Liver (tissue), 9 donors: ENCODE measurements around the gene UBXN11. TPM values are rescaled to one million over a fixed set of nuclear protein-coding genes. Genes with fewer than 3 reads are reported as not detected.

ENCODE experiments used
- DNase-seq: peaks from one replicate; pipeline ENCODE4 v3.0.0-alpha.2; 2017; ENCODE audit warnings: low spot score
- H3K27ac ChIP-seq, 2 donors: one replicate each; pipeline ENCODE4 v1.7.0; 2013; ENCODE audit warnings: inconsistent platforms in 2 of 2, low read length in 2 of 2, control low read depth in 1 of 2, low read depth in 1 of 2, mild to moderate bottlenecking in 1 of 2
- H3K27me3 ChIP-seq, 4 donors: one replicate each; pipeline versions ENCODE4 v1.6.1 to v1.7.0; 2013; ENCODE audit warnings: low read length in 3 of 4, inconsistent platforms in 1 of 4, mild to moderate bottlenecking in 1 of 4, moderate library complexity in 1 of 4; ENCODE audit not compliant: control insufficient read depth in 4 of 4, insufficient read depth in 4 of 4
- H3K36me3 ChIP-seq, 4 donors: one replicate each; pipeline versions ENCODE4 v1.6.1 to v1.7.0; 2013; ENCODE audit warnings: low read length in 3 of 4, mild to moderate bottlenecking in 3 of 4, low read depth in 1 of 4, moderate library complexity in 1 of 4; ENCODE audit not compliant: control insufficient read depth in 4 of 4, insufficient read depth in 3 of 4
- H3K4me1 ChIP-seq, 4 donors: one replicate each; pipeline versions ENCODE4 v1.6.1 to v1.7.0; 2013; ENCODE audit warnings: low read length in 3 of 4, mild to moderate bottlenecking in 3 of 4, moderate library complexity in 1 of 4; ENCODE audit not compliant: control insufficient read depth in 4 of 4, insufficient read depth in 4 of 4
- H3K4me3 ChIP-seq, 3 donors: one replicate each; pipeline versions ENCODE4 v1.6.1 to v1.7.0; 2013; ENCODE audit warnings: low read length in 3 of 3, control low read depth in 1 of 3, low read depth in 1 of 3, mild to moderate bottlenecking in 1 of 3
- H3K9ac ChIP-seq, 2 donors: one replicate each; pipeline ENCODE4 v1.7.0; 2013; ENCODE audit warnings: low read length in 2 of 2, mild to moderate bottlenecking in 2 of 2, moderate library complexity in 2 of 2, control low read depth in 1 of 2, low read depth in 1 of 2
- H3K9me3 ChIP-seq, 4 donors: one replicate each; pipeline versions ENCODE4 v1.6.1 to v1.7.0; 2013; ENCODE audit warnings: low read length in 3 of 4; ENCODE audit not compliant: control insufficient read depth in 4 of 4
- ATF3 ChIP-seq: IDR thresholded peaks from 2 replicates; pipeline ENCODE4 v1.6.1; 2016; ENCODE audit warnings: antibody characterized with exemption
- CTCF ChIP-seq: fragments of 150-350 bp; IDR thresholded peaks from 2 replicates; pipeline ENCODE4 v1.5.1; 2017; ENCODE audit warnings: improper control_type of control experiment, low read depth, low read length; ENCODE audit not compliant: missing input control
- EGR1 ChIP-seq, 2 donors: IDR thresholded peaks; 2 replicates each; pipeline ENCODE4 v1.6.1; 2016 to 2018; ENCODE audit warnings: antibody characterized with exemption in 2 of 2, low read depth in 2 of 2
- FOXA1 ChIP-seq: IDR thresholded peaks from 2 replicates; pipeline ENCODE4 v1.6.1; 2016; ENCODE audit warnings: antibody characterized with exemption
- FOXA2 ChIP-seq: IDR thresholded peaks from 2 replicates; pipeline ENCODE4 v1.6.1; 2016; ENCODE audit warnings: antibody characterized with exemption
- GABPA ChIP-seq, 2 donors: IDR thresholded peaks in 1 of 2; conservative IDR thresholded peaks in 1 of 2; 2 replicates each; pipeline ENCODE4 v1.6.1; 2016; ENCODE audit warnings: antibody characterized with exemption in 2 of 2, mild to moderate bottlenecking in 1 of 2, moderate library complexity in 1 of 2
- HNF4A ChIP-seq, 2 donors: conservative IDR thresholded peaks; 2 replicates each; pipeline ENCODE4 v1.6.1; 2016; ENCODE audit warnings: antibody characterized with exemption in 2 of 2, mild to moderate bottlenecking in 2 of 2
- HNF4G ChIP-seq: IDR thresholded peaks from 2 replicates; pipeline ENCODE4 v1.6.1; 2016; ENCODE audit warnings: antibody characterized with exemption
- JUND ChIP-seq, 2 donors: IDR thresholded peaks; 2 replicates each; pipeline ENCODE4 v1.6.1; 2016; ENCODE audit warnings: antibody characterized with exemption in 2 of 2
- MAX ChIP-seq: IDR thresholded peaks from 2 replicates; pipeline ENCODE4 v1.6.1; 2016; ENCODE audit warnings: antibody characterized with exemption
- NR2F2 ChIP-seq: IDR thresholded peaks from 2 replicates; pipeline ENCODE4 v1.6.1; 2016; ENCODE audit warnings: antibody characterized with exemption
- RAD21 ChIP-seq, 2 donors: IDR thresholded peaks; 2 replicates each; pipeline ENCODE4 v1.6.1; 2016; ENCODE audit warnings: antibody characterized with exemption in 2 of 2, mild to moderate bottlenecking in 2 of 2
- REST ChIP-seq: IDR thresholded peaks from 2 replicates; pipeline ENCODE4 v1.6.1; 2016; ENCODE audit warnings: antibody characterized with exemption, mild to moderate bottlenecking
- TAF1 ChIP-seq: conservative IDR thresholded peaks from 2 replicates; pipeline ENCODE4 v1.6.1; 2016; ENCODE audit warnings: antibody characterized with exemption, mild to moderate bottlenecking
- YY1 ChIP-seq: IDR thresholded peaks from 2 replicates; pipeline ENCODE4 v1.6.1; 2016; ENCODE audit warnings: antibody characterized with exemption, mild to moderate bottlenecking
- ZBTB33 ChIP-seq: IDR thresholded peaks from 2 replicates; pipeline ENCODE4 v1.6.1; 2016; ENCODE audit warnings: antibody characterized with exemption
- WGBS: extraction: QIAGEN DNeasy Blood & Tissue Kit; methylation state at CpG from one replicate; pipeline ENCODE4 v1.1.7; 2013; 5-methylcytosine and 5-hydroxymethylcytosine counted together
- polyA plus RNA-seq, 2 donors: library from polyadenylated mRNA; stranded (reverse) in 1 of 2; unstranded in 1 of 2; fragments of 200-250 nt in 1 of 2; fragments of >200 nt in 1 of 2; fragmentation: Nextera tagmentation in 1 of 2; extraction: Ambion mirVana in 1 of 2; gene quantifications; one replicate each; pipeline versions ENCODE4 v1.2.1 to v1.2.3, GENCODE V29; 2013 to 2015
- total RNA-seq, 2 donors: library from RNA; depleted of rRNA; stranded (reverse); fragments of >200 nt; gene quantifications; one replicate each; pipeline ENCODE4 v1.2.3, GENCODE V29; 2014
- donor health status: healthy.
- donor health status: healthy.
- donor health status: healthy.
- donor health status: healthy.
- donor health status: healthy.

Gene UBXN11
- total and polyA plus RNA-seq, 4 donors = 3.0 to 9.5 (median 7.3) TPM

GRCh38 chr1:26353210-26353859 is 46.9 kb upstream of the UBXN11 start:
- no peaks in the 10 kb centered on the region for H3K36me3 ChIP-seq

GRCh38 chr1:26352338-26352679 is 45.9 kb upstream of the UBXN11 start:
- Histone ChIP-seq H3K27ac (no peak overlapping the region), H3K27me3 (no peaks in the 10 kb centered on the region), H3K4me1 (no peaks in the 10 kb centered on the region), H3K9me3 (no peaks in the 10 kb centered on the region), H3K36me3 (no peaks in the 10 kb centered on the region), H3K9ac (no peak overlapping the region), H3K4me3 (no peak overlapping the region)
- no peak for DNase-seq
- WGBS = 95% methylated on average over 5 of the region's 5 CpGs
- no peak for TF ChIP-seq NR2F2
- no peak for TF ChIP-seq HNF4A (conservative IDR thresholded peaks at IDR 0.05)
- TF ChIP-seq TAF1 = no peak
- TF ChIP-seq JUND (IDR thresholded peaks at IDR 0.05) = no peak
- TF ChIP-seq FOXA2 = no peak
- no peak for TF ChIP-seq ZBTB33
- no peak for TF ChIP-seq YY1

More at GRCh38 chr1:26353210-26353859, 46.9 kb upstream of the UBXN11 start:
- H3K9ac ChIP-seq = no peak overlapping the region
- H3K27ac ChIP-seq = no peak overlapping the region
- no peak overlapping the region for H3K4me3 ChIP-seq
- H3K27me3 ChIP-seq = no peaks in the 10 kb centered on the region
- WGBS = 92% methylated on average over 4 of the region's 4 CpGs
- no peak for DNase-seq
- no peak for TF ChIP-seq FOXA1
- no peak for TF ChIP-seq ATF3
- TF ChIP-seq NR2F2 = no peak
- TF ChIP-seq ZBTB33 = no peak
- no peak for TF ChIP-seq HNF4A (conservative IDR thresholded peaks at IDR 0.05)
- no peak for TF ChIP-seq GABPA (IDR thresholded peaks at IDR 0.05 in 1 of 2, conservative IDR thresholded peaks at IDR 0.05 in 1 of 2)
- no peak for TF ChIP-seq YY1
- no peaks in the 10 kb centered on the region for H3K4me1 ChIP-seq
- H3K9me3 ChIP-seq = no peaks in the 10 kb centered on the region

- TF ChIP-seq HNF4A (conservative IDR thresholded peaks at IDR 0.05) (no peak), RAD21 (IDR thresholded peaks at IDR 0.05) (no peak), ATF3 (no peak), HNF4G (no peak), REST (no peak), YY1 (no peak), MAX (no peak), NR2F2 (no peak), TAF1 (no peak), EGR1 (IDR thresholded peaks at IDR 0.05; ENCODE audit: low read depth in 2 of 2) (no peak), CTCF (no peak)
- Histone ChIP-seq H3K36me3 (no peaks in the 10 kb centered on the region), H3K4me3 (no peak overlapping the region), H3K9ac (no peak overlapping the region), H3K27ac (no peak overlapping the region), H3K9me3 (no peaks in the 10 kb centered on the region), H3K27me3 (no peaks in the 10 kb centered on the region), H3K4me1 (no peaks in the 10 kb centered on the region)
- 92% methylated on average over 12 of the region's 12 CpGs for WGBS
- no peak for DNase-seq
Observed at GRCh38 chr1:26351590-26352337, 45.3 kb upstream of the UBXN11 start.
